Measurements from ENCODE around the gene KCNH8.

The KCNH8 gene

DNA sequence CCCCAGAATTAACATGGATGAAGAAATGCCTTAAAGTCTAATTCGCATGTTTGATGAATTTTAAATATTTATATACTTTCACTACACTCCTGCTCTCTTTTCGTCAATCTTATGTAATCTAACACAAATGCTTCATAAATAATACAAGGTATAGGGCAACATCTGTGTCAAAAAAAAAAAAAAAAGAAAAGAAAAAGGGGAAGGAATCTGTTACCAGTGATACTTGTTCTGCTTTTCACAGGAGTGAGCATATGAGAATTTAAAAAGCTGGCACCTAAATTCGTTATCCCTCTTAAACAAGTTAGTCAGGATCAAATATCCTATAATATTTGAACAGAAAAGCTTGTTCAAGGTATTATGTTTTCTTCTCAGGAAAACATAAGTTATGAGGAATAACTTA is 243.8 kb downstream of the KCNH8 start:
- DNase-seq = no peak

DNA sequence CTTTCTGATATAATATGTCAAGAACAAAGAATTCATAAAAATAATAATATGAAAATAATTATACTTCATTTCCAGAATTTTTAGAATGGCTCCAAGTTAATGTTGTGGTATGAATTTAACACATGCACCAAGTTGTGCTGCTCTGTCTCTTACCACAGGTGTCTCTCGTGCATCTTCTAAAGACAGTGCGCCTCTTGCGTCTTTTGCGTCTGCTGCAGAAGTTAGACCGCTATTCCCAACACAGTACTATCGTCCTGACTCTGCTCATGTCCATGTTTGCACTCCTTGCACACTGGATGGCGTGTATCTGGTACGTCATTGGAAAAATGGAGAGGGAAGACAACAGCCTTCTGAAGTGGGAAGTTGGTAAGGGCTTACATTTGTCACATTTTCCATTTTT is 246.6 kb downstream of the KCNH8 start:
- no peak for DNase-seq

DNA sequence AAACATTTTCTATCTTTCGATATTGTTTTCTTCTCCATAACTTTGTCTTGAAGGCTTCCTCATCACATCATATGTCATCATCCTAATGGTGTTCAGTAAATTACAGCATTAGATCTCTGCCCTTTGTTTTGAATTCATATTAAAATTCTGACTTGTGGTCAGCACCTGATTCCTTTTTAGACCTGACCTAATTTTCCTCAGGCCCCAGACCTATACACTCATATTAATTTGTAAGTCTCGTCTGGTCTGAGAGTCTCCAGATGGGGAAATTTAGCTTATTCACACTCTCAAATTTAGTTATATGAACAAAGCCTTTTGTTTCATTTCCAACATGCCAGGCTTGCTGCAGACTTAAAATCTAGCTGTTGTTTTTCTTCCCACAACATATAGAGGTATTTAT is 248.4 kb downstream of the KCNH8 start:
- no peak for DNase-seq

DNA sequence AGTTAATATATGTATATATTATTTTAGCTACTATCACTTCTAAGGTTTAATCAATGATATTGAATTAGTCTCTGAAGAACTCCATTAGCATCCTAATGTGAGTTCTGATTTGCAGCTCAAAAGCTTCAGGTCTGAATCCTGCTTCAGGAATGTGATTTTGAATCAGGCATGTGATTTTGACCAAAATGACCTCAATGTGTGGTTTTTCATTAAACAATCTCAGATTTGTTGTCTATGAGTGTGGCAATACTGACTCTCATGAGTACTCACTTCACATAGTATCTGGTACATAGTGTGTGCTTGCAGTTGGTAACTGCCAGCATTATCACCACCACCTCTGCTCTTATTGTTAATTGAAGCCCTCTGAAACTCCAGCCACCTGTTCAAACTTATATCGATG is 251.0 kb downstream of the KCNH8 start:
- no peak for DNase-seq

DNA sequence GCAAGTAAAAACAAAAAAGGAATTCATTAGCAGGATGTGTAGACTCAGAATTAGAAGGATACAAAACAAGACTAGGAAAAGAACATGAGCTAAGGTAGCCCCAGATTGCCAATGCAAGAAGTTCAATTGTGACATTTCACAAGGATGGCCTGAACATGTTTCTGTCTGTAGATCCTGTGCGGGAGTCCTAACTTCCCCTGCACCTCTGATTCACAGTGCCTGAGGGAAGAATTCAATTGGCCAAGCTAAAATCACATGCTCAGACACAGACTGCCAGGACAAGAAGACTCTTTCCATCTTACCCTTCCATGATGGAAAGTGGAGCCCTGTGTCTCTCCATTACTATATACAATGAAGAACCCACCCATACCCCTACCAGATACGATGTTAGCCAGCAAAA is 251.5 kb downstream of the KCNH8 start:
- DNase-seq = no peak

DNA sequence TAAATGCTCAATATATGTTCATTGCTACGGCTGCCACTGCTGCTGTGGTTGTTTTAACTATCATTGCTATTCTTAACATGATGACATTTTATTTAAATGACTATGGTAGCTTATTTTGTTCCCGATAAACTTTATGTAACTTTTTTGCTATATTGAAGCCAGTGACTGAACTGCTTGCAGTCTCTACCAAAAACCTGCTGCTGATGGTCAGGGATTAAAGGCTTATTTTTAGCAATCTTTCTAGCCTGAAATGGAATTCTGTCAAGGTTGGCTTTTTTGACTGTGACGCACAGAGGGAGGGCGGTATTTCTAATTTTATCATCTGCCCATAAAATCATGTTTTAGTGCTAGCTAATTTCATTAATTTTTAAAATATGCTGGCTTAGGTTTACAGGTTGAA is 271.8 kb downstream of the KCNH8 start:
- DNase-seq = no peak

DNA sequence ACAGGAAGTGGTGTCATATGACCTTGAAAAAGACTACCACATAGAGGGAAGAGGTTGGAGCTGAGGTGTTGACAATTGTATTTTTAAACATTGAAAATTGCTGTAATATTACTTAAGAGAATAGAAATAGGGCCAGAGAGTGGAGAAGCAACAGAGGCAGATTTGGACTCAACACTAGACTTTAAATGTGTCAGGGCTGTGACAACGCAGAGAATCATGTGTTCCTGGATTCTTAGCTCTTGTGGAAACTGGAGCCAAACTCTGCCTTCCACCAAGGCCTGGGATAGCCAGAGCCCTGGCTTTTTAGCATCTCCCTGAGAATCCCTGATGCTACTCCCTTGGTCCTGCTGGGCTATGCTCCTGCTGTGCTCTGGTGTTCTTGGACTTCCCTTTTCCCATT is 277.5 kb downstream of the KCNH8 start:
- DNase-seq = no peak

DNA sequence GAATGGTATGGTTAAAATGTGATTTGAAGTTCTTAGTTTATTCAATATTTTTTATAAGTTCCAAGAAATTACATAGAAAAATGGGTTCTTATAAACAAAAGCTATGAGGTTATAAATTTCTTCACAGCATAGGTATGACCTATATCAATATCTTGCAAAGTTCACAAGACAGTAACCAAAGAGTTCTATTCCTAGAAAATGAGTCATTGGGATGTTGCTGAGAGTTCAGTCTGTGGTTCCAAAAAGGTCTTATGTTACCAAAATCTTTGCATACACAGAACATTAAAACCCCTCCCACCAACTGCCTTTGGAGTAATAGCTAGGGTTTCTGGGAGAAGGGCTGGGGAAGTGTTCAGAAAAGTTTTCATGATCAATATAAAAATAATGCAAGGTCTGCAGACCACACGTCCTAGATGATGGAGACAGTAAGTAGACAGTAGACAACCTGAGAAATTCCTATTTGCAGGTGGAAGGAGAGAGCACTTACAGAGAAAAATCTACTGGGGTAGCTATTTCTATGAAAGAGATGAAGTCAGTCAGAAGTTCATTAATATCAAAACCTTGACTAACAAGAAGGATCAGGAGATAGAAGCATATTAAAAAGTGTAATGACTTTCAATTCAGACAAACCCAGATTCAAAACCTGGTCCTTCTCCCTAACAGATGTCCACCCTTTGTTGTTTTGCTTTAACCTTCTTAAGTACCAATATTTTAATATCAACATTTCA is 279.3 kb downstream of the KCNH8 start:
- DNase-seq = no peak

DNA sequence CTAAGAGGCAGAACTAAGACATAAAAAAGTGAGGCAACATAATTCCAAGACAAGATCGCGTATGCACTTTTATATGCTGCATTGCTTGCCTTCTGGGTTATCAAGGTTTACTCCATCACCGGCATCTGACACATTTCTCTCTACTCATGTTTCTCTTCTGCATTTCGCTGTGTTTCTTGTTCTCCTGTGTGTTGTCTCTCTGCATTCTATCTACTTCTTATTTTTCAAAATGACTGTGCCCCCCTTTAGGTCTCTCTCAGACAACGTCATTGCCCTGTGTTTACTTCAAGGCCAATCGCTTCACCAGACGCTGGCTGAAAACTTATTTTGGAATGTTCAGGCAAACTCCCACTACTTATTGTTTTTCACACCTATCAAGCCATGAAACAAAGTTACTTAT is 280.4 kb downstream of the KCNH8 start:
- no peak for DNase-seq

DNA sequence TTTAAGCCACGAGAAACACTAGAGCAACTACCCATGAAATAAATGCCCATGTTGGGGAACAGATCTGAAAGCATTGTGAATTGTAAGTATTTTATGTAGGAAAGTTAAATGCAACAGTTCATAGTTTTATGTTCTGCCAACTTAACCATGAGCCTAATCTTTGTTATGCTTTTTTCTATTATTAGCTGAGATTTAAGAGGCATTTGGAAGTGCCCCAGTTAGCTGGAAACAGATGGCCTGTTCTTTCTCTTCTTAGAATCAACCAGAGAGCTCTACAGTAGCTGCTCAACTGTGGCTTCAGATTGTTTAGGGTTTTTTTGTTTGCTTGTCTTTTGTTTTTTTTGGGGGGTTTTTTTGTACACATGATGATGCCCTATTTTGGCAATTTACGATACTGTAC is 284.4 kb downstream of the KCNH8 start:
- DNase-seq = no peak

DNA sequence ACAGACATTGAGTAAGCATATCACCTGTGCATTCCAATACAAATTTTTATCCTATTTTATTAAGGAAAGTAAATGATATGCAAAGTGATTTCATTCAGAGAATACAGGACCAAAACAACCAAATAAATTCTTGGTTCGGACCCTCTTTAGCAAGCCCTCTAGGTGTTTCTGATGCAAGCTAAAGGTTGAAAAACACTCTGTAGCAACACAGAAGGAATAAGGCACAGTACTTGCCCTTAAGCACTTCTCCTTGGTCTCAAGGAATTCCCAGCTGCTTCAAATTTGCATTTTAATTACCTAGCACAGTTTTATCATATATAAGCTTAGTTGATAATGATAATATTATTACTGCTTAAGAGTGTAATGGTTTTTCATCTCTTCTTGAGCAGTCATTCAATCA is 288.4 kb downstream of the KCNH8 start:
- DNase-seq = no peak

DNA sequence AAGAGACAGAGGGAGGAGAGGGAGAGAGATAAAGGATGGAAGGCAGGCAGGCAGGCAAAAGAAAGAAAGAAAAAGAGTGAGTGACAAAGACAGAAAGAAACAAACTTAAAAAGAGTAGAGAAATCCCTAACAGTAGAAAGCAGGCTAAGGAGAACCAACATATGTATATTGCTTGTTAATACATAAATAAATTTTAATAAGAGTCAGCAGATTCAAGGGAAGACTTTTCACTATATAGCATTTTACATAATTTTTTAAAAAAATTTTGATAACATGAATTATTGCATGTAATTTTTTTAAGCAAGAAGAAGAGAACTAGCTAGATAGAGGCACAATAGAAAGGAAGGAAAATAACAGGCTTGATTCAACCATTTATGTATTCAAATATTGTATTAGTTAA is 291.6 kb downstream of the KCNH8 start:
- DNase-seq = no peak

DNA sequence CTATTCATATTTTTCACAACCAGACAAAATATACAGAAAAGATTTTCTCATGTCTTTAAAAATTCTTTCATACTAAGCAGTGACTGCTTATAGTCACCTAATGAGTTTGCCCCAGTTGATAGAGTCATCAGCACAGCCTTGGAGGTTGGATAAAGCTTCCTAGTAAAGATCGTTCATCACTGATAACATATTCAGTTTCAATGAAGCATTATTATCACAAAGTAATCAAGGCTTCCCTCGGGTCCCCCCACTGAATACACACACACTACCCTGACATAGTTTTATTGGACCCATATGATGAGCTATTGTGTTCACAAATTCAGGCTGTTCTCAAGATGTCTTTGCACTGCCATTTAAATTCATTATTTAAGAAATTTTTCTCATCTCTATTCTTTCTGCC is 297.8 kb downstream of the KCNH8 start:
- DNase-seq = no peak

DNA sequence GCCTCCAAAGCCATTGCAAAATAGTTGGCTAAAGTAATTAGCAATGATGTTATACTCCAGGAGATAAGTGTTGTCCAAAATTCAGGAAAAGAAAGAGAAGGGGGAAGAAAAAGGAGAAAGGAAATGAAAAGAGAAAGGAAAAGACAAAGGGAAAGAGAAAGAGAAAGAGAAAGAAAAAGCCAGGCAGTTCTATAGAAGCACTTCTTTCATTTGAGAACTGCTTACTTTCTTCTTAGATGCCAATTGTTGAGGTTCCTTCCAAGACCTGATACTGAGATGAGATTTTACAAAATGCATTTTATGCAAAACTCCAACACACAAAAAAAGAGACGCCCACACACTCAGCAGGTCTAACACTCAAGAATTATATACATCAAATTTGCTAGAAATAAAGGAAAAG is 298.4 kb downstream of the KCNH8 start:
- DNase-seq = no peak

DNA sequence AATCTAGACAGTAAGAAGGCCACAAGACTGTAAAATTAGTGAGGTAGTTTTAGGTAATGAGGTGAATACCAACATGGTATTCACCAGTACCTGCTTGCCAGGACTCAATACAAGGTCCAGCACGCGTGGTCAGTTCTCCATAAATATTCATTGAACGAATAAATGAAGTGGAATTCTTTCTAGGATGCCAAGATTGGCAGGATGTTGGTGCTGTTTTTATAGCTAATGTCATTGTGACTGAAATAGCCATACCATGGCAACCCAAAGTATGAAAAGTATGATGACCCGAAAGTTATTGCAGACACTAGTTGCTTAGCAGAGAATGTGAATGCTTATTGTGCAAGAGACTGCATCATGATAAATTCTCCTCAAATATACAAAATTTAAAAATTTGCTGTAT is 307.2 kb downstream of the KCNH8 start:
- DNase-seq = no peak

DNA sequence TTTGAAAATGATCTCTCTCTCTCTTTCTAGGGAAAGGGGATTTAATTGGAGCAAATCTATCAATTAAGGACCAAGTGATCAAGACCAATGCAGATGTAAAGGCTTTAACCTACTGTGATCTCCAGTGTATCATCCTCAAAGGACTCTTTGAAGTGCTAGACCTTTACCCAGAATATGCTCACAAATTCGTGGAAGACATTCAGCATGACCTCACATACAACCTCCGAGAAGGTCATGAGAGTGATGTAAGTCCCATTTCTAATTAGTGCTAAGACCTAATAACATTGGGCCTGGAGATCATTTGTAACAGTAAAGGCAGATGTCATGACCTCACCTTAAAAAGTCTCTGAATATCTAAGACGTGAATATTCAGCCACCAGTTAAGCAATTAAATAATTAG is 308.4 kb downstream of the KCNH8 start:
- DNase-seq = no peak

DNA sequence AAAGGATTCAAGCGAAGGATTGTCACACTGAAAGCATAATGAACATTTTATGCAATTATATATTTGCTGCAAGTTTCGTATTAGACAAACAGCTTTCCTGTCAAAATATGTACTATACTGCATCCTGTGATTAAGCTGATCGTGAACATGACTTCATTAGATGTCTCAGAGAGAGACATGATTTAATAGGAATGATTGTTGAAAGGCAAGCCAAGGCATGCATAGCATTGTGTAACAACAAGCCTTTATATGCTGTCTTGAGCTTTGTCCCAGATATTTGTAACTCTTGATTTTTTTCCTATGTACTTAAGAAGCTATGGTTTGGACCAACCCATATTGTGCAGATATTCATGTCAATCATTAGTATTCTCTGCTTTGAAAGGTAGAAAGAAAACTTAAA is 309.1 kb downstream of the KCNH8 start:
- DNase-seq = no peak

DNA sequence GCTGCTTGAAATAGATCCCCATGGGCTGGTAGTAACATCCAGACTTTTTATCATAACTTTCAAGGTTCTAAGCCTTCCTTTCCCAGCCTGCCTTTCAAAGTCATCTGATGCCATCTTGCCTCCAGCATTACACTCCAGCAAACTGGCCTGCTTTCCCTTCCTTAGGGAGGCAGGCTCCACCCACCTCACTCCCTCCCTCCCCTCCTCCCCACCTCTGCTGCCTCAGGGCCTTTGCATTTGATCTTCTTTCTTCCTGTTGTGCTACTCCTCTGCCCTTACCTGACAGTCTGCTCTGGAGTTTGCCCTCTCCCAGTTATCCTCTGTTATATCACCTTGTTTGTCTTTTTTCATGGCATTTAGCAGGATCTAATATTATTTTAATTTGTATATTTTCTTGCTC is 319.5 kb downstream of the KCNH8 start:
- DNase-seq = no peak

DNA sequence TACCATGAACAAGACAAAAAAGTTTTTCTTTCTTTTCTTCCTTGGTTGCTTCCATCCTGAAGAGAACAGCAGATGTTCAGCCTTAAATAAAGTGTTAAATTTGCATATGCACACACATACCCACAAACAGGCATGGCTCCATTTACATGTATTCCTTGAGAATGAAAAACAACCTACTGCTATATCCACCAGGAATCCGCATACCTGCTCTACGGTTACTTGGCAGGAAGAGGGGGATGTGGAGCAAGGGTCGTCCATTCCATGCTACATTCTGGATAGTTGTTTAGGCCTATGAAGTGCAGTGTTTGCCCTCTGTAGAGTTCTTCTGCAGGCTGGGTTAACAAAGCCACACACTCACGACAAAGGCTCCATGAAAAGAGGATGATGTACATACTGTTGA is 322.8 kb downstream of the KCNH8 start:
- no peak for DNase-seq

DNA sequence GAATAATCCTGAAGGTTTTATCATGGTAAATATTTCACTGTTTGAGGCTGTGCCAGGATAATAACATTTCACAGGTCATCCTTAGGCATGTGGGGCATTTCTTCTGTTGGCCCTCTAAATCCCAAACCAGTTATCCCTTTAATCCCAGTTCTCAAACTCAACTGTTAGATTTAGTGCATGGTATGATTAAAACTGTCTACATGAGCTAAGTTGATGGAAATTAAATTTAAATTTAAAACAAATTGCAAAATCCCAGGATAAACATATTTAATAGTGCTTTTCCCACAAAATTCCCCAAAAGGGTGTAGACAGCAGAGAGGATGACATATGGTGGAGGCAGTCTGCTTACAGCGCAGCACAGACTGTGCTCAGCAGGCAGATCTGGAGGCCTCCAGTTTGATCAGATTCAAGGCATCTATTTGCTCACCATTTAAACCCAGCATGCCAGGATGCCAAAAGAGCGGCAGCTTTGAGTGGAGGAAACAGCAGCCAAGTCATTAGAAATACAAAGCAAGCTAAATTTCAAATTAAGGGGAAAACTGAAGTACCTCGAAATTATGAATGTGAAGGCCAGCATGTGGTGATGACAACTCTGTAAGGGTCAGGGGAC is 325.8 kb downstream of the KCNH8 start:
- DNase-seq = no peak

DNA sequence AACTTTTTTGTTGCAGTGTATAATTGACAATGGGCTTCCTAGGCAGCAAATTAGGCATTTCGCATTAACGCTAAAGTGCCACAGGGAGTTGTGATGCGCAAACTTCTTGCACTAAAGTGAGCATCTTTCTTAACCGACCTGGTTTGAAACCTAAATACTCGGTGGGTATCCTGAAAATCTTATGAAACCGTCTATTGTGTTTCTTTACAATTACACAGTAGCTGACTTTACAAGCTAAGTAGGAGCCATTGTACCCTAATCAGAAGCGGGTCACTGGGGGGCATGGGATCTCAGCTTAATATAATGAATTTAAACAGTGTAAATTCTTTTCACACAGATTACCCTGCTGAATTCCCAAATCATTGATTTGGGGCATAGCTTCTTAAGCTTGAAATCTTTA is 328.0 kb downstream of the KCNH8 start:
- no peak for DNase-seq

DNA sequence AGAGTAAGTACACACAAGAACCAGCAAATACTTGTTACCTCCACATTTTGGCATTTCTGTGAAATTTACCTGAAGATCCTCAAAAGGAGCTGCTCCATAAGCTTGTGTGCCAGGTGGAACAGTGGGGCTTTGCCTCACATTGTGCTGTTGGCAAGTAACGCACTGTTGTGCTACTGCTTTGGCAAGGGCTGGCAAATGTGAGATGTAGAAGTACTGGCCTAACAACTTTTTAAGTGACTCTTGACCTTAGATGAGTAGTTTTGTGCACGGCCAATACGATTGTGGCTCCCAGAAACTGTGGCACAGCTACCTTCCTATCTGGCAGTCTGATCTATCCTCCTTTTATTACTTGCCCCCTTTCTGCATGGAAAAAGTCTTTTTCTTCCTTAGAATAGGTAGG is 337.0 kb downstream of the KCNH8 start:
- DNase-seq = no peak

DNA sequence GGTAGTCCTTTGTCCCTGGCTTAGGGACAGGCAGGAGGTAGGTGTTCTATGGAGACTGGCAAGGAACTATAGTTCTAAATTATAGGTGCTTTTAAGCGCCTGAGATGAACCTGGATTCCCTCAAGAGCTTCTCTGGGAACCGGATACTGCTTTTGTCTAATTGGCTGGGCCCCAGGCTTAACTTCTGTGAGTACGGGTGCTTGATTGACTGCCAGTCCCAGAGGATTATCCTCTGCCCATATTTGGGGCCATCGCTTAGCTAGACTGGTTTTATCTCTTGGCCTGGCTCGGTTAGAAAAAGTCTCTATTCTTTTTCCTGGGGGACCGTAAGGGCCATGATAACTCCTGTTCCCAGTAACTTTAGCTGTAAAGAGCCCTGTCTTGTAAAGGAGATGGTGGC is 339.1 kb downstream of the KCNH8 start:
- DNase-seq = no peak

DNA sequence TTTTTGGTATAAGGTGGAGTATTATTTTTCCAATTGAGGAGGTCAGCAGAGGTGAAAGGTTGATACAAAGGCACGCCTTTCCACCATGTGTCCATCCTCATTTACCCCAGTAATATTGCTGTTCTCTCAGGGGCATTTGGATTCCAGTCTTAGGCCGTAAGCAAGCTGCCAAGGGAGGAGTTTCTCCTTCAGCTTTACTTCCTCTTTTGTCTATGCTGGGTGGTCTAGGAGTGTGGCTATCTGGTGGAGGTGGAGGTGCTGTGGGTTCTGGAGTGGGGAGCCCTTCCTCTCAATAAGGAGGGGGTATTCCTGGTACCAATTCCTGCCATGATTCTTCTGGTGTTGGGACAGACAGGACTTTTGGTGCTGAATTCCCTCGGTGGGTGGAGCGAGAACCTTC is 340.6 kb downstream of the KCNH8 start:
- DNase-seq = no peak

DNA sequence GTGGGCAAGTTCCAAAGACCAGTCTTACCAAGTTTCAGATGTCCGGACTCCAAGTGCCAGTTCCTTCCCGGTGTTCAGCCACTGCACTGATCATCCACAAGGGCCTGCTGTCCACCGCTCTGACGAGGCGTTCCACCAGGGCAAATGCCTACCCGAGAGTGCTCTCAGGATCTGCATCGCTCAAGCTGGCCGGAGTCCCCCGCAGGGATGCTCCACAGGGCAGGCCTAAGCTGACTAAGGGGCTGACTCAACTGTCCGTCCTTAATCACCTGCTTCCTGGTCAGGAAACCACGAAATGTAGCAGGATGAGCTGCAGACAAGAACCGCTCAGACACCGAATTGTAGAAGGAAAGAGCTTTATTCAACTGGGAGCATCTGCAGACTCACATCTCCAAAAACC is 341.6 kb downstream of the KCNH8 start:
- DNase-seq = no peak
